ENCODE results near the gene GSTM4. TPM values are rescaled to one million over a fixed set of nuclear protein-coding genes. Genes with fewer than 3 reads are reported as not detected.
"Not testable (repeated sequence)": the region's sequence is repeated elsewhere in the genome, so short reads cannot be mapped to it uniquely, and the experiment has no call there.

GSTM4 gene
- total RNA-seq, 2 donors from 2014 or later: 16.2 to 20.1 TPM

DNA sequence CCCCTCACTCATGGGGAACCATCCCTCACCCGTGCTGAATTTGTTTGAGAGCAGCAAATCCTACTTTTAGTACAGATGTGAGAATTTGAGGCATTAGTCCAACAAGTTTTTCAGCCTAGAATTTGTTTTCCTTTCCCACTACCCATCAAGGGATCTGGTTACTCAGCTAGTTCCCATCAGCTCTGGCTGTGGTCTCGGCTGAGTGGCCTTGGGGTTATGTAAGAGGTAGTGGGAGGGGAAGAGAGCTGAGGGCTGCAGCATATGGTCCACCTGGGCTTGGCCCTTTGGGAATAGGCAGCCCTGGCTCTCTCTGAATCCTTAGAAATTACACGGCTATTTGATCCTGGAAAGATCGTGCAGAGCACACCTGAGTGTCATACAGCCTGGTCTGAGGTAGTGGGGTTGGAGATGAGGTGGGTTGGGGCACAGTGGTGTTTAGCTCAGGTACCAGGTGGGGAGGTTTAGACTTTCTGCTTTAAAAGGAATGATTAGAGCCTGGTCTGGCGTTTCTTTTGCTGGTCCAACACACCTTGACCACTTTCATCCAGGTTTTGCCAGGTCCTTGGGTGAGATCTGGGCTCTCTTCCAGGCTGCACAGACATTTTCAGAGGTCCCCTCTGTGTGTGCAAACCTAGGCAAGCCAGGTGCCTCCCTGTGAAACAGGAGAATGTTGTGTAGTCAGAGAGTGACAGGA, 4.2 kb downstream of the GSTM4 start:
- ATAC-seq (replicated peaks): no peak
- no peaks in the 10 kb centered on the region for H3K9me3 Mint-ChIP-seq
- H3K4me3 Mint-ChIP-seq: no peak overlapping the region
- H3K27ac Mint-ChIP-seq: no peak overlapping the region
- H3K4me1 Mint-ChIP-seq: no peaks in the 10 kb centered on the region
- no peaks in the 10 kb centered on the region for H3K27me3 Mint-ChIP-seq
- H3K36me3 Mint-ChIP-seq (ENCODE audit: low read depth): no peaks in the 10 kb centered on the region

DNA sequence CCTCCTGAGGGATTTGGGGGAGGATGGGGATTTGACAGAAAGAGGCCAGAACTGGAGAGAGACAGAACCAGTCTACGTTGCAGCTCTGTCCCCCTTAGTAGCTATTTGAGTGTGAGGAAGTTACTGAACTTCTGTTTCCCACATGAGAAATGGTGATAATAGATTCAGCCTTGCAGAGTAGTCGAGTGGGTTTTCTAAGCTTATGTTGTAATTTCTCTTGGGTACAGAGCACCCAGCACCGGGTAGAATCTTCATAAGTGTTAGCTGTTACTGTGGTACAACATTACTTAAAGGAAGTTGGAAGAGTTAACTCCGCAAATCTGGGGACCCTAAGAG, 4.8 kb downstream of the GSTM4 start:
- H3K36me3 Mint-ChIP-seq (ENCODE audit: low read depth); H3K4me3 Mint-ChIP-seq; H3K27me3 Mint-ChIP-seq; H3K27ac Mint-ChIP-seq; H3K4me1 Mint-ChIP-seq; H3K9me3 Mint-ChIP-seq; ATAC-seq (replicated peaks): not testable (repeated sequence)

DNA sequence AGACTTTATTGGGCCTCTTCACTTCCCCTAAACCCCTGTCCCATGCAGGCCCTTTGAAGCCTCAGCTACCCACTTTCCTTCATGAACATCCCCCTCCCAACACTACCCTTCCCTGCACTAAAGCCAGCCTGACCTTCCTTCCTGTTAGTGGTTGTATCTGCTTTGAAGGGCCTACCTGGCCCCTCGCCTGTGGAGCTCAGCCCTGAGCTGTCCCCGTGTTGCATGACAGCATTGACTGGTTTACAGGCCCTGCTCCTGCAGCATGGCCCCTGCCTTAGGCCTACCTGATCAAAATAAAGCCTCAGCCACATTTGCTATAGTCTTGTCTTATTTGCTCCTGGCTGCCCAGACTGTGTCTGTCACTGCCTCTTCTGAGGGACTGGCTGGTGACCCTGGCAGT, 5.5 kb downstream of the GSTM4 start:
- Mint-ChIP-seq H3K9me3 (no peaks in the 10 kb centered on the region), H3K4me3 (no peak overlapping the region), H3K36me3 (ENCODE audit: low read depth) (no peaks in the 10 kb centered on the region), H3K27ac (peak overlapping the region; percentile 21), H3K4me1 (no peaks in the 10 kb centered on the region), H3K27me3 (no peaks in the 10 kb centered on the region)
- ATAC-seq (replicated peaks): no peak

DNA sequence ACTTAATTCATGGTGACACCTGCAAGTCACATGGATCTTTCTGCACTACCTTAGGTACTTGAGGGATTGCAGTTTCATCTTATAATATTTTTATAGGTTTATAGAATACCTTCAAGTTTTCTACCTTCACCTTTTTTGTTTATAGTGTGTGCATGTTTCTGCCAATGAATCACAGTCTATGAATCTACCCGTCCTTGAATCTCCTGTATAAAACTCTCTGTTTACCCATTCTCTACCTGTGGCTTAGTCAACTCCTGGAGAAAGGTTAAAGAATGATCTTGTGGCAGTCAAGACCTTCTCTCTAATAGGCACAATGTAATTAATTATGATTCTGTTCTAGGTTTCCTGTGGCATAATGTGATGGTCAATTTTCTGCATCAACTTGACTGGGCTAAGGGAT, 8.8 kb downstream of the GSTM4 start:
- H3K4me3 Mint-ChIP-seq: no peak overlapping the region
- no peaks in the 10 kb centered on the region for H3K36me3 Mint-ChIP-seq (ENCODE audit: low read depth)
- H3K27ac Mint-ChIP-seq: no peak overlapping the region
- H3K9me3 Mint-ChIP-seq: no peaks in the 10 kb centered on the region
- no peaks in the 10 kb centered on the region for H3K27me3 Mint-ChIP-seq
- ATAC-seq (replicated peaks): no peak
- H3K4me1 Mint-ChIP-seq: peaks cover 6% of the 10 kb centered on the region

DNA sequence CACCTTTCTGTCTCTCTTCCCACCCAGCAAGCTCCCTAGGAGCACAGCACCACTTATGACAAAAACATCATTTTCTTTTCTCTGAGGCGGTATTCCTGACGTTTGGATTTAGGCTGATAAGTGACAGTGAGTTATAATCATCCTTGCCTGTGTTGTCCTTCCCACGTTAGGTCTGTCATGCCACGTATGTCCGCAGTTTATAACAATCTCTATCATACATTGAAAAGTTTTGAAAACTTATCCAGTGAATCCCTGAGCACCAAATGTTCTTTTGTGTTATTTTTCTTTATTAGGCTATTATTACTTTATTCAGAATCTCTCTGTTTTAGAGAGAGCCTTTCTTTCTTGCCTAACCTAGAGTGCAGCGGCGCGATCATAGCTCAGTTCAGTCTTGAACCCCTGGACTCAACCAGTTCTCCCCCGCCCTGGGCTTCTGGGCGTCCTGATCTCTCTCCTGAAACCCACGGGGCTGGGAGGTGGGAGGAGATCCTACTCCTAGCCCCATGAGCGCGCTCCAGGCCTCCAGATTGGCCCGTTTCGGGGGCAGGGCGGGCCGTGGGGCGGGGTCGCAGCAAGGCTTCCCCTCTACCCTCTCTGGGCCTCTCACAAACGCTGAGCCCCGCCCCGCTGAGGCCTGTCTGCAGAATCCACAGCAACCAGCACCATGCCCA, 11.7 kb downstream of the GSTM4 start, which contains the start of gene GSTM2:
GSTM2 (plus strand) TSS at position 606 of the 671 bp plus-strand sequence; CDS start at position 665, 59 bp downstream.
- Mint-ChIP-seq H3K27me3 (no peaks in the 10 kb centered on the region), H3K36me3 (ENCODE audit: low read depth) (no peaks in the 10 kb centered on the region)

DNA sequence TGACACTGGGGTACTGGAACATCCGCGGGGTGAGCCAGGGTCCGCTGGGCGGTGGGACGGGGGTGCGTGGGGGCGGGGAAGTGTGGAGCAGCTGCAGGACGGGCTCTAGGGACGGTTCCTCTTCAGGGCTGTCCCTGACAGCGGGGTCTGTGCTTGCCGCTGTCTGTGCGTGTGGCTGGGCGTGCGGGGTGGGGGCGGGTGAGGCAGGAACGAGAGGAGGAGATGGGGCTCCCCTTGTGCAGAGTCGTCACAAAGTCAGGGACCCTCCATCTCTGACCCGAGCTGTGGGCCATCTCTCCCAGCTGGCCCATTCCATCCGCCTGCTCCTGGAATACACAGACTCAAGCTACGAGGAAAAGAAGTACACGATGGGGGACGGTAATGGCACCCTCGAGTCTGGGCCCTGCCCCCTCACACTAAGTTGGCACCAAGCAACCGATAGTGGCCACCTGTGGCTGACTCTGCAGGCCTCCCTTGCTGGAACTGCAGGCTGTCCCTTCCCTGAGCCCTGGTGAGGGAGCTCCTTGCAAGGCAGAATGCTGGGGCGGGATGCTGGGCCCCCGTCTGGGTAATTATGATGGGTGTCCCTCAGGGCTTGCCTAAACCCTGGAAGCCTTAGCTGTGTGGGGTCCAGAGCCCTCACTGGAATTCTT, 12.3 kb downstream of the GSTM4 start:
- H3K27me3 Mint-ChIP-seq: no peaks in the 10 kb centered on the region
- no peaks in the 10 kb centered on the region for H3K36me3 Mint-ChIP-seq (ENCODE audit: low read depth)
- peak overlapping the region; percentile 65 for H3K4me3 Mint-ChIP-seq
- H3K4me1 Mint-ChIP-seq: peaks cover 7% of the 10 kb centered on the region
- no peaks in the 10 kb centered on the region for H3K9me3 Mint-ChIP-seq
- peak overlapping the region; percentile 26 for H3K27ac Mint-ChIP-seq
- ATAC-seq (replicated peaks): no peak

More for the DNA sequence above, 11.7 kb downstream of the GSTM4 start, which contains the start of gene GSTM2:
- Mint-ChIP-seq H3K9me3 (no peaks in the 10 kb centered on the region), H3K4me1 (peaks cover 7% of the 10 kb centered on the region), H3K27ac (peak within 1 kb of the TSS; percentile 26), H3K4me3 (peak within 1 kb of the TSS; percentile 65)
- peak; percentile 99 for ATAC-seq (replicated peaks)

DNA sequence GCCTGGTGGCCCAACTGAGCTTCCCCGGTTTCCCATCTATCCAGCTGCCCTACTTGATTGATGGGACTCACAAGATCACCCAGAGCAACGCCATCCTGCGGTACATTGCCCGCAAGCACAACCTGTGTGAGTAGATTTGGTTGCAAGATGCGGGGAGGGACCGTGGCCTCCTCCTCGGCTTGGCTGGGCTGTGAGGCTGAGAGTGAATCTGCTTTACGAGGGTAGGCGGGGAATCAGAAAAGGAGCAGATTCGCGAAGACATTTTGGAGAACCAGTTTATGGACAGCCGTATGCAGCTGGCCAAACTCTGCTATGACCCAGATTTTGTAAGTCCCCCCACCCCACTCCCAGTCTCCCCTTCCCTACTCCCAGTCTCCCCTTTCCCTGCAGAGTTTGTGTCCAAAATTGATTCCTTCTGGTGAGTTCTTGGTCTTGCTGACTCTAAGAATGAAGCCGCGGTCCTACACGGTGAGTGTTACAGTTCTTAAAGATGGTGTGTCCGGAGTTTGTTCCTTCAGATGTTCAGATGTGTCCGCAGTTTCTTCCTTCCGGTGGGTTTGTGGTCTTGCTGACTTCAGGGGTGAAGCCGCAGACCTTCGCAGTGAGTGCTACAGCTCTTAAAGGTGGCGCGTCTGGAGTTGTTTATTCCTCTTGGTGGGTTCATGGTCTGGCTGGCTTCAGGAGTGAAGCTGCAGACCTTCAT, 13.5 kb downstream of the GSTM4 start:
- H3K4me1 Mint-ChIP-seq: peaks cover 7% of the 10 kb centered on the region
- H3K4me3 Mint-ChIP-seq: peak overlapping the region; percentile 65
- H3K9me3 Mint-ChIP-seq: no peaks in the 10 kb centered on the region
- no peak overlapping the region for H3K27ac Mint-ChIP-seq
- no peaks in the 10 kb centered on the region for H3K27me3 Mint-ChIP-seq
- no peak for ATAC-seq (replicated peaks)
- H3K36me3 Mint-ChIP-seq (ENCODE audit: low read depth): no peaks in the 10 kb centered on the region

DNA sequence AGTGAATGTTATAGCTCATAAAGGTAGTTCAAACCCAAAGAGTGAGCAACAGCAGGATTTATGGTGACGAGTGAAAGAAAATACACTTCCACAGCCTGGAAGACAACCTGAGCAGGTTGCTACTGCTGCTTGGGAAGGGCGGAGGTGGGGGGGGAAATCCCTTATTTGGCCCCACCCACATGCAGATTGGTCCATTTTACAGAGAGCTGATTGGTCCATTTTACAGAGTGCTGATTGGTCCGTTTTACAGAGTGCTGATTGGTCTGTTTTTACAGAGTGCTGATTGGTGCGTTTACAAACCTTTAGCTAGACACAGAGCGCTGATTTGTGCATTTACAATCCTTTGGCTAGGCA, 14.0 kb downstream of the GSTM4 start:
- H3K4me3 Mint-ChIP-seq: peak overlapping the region; percentile 65
- ATAC-seq (replicated peaks); H3K9me3 Mint-ChIP-seq; H3K27ac Mint-ChIP-seq; H3K36me3 Mint-ChIP-seq (ENCODE audit: low read depth); H3K27me3 Mint-ChIP-seq; H3K4me1 Mint-ChIP-seq: not testable (repeated sequence)

DNA sequence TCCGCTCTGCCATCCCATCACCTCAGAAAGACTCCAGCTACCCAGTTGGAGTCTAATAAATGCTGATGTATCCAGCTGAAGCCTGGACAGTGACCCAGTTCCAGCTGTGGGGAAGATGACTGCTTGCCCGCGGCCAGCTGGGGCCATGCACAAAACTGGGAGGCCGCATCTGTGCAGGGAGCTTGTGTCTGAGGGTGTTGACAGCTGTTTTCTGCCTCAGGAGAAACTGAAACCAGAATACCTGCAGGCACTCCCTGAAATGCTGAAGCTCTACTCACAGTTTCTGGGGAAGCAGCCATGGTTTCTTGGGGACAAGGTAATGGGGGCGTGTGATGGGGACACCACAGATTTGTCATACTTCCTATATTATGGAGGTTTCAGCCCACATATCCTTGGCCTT, 15.2 kb downstream of the GSTM4 start:
- ATAC-seq (replicated peaks): no peak
- no peaks in the 10 kb centered on the region for H3K27me3 Mint-ChIP-seq
- H3K4me1 Mint-ChIP-seq: peaks cover 7% of the 10 kb centered on the region
- H3K4me3 Mint-ChIP-seq: peak overlapping the region; percentile 6
- H3K36me3 Mint-ChIP-seq (ENCODE audit: low read depth): no peaks in the 10 kb centered on the region
- no peaks in the 10 kb centered on the region for H3K9me3 Mint-ChIP-seq
- no peak overlapping the region for H3K27ac Mint-ChIP-seq

DNA sequence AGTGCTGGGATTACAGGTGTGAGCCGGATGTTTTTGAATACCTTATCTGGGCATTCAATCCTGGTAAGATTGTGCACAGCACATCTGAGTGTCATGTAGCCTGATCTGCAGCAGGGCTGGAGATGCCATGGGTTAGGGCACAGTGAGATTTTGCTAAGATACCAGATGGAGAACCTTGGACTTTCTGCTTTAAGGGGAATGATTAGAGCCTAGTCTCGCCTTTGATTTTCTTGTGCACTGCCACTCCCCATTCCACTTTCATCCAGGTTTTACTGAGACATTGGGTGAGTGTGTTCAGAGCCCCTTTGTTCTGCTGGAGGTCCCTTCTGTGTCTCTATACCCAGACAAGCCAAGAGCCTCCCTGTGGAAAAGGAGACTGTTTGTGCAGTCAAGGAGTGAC, 18.0 kb downstream of the GSTM4 start:
- H3K27me3 Mint-ChIP-seq; H3K4me1 Mint-ChIP-seq; H3K36me3 Mint-ChIP-seq (ENCODE audit: low read depth); H3K9me3 Mint-ChIP-seq; H3K4me3 Mint-ChIP-seq; ATAC-seq (replicated peaks); H3K27ac Mint-ChIP-seq: not testable (repeated sequence)

DNA sequence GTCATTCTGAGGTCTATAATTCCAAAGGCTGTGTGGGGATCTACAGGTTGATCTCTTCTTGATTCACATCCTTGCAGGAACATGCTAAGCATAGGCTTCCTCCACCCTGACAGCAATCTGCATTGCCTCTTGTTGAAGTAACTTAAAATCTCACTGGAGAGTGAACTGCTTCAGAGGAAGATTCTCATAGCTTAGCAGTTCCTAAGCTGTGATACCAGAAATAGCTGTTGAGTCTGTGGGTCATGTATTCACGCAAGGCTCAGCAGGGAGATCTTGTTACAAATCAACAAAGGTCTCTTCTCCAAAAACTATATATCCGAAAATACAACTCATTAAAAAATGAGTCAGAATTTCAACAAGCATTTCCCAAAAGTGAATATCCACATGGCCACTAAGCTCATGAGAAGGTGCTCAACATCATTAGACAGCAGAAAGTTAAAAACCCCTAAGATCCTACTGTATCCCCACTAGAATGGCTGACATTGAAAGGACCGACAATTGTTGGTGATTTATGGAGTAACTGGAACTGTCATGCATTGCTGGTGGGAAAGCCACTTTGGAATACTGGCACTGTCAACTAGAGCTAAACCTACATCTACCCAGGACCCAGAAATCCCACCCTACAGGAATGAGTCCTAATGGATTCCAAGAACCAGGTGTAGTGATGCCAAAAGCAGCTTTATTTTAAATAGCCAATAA, 20.9 kb downstream of the GSTM4 start:
- not testable (repeated sequence) for H3K4me3 Mint-ChIP-seq

DNA sequence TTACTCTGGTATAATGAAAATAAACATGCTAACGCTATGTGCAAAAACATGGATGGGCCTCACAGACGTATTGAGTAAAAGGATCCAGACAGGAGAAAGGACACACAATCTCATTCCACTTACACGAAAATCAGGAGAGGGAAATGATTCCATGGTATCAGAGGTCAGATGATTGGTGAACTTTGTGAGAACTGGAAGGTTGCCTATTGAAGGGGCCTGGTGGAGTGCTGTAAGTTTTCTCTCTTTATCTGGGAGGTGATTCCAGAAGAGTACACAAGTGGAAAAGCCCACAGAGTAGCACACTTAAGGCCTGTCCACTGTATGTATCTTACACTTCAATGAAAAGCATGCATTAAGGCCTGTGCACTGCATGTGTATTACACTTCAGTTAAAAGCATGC, 21.6 kb downstream of the GSTM4 start:
- H3K4me3 Mint-ChIP-seq: no peak overlapping the region
- no peaks in the 10 kb centered on the region for H3K4me1 Mint-ChIP-seq
- no peak overlapping the region for H3K27ac Mint-ChIP-seq
- H3K9me3 Mint-ChIP-seq: no peaks in the 10 kb centered on the region
- ATAC-seq (replicated peaks): no peak
- H3K36me3 Mint-ChIP-seq (ENCODE audit: low read depth): no peaks in the 10 kb centered on the region
- no peaks in the 10 kb centered on the region for H3K27me3 Mint-ChIP-seq

More for the DNA sequence above, 20.9 kb downstream of the GSTM4 start:
- not testable (repeated sequence) for H3K27ac Mint-ChIP-seq; H3K4me1 Mint-ChIP-seq; H3K36me3 Mint-ChIP-seq (ENCODE audit: low read depth); H3K27me3 Mint-ChIP-seq; ATAC-seq (replicated peaks); H3K9me3 Mint-ChIP-seq

DNA sequence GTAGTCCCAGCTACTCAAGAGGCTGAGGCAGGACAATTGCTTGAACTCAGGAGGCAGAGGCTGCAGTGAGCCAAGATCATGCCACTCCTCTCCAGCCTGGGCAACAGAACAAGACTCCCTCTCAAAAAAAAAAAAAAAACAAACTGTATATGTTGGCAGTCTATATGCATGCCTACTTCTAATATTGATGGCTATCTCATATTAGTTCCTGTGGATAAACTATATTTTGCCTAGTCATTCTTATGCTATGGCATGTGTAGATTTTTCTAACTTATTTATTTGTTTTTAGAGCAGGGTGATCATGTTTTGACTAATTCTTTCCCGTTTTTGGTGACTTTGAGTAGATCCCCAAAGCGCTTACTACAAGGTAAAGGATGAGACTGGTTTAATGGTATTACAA, 22.7 kb downstream of the GSTM4 start:
- not testable (repeated sequence) for H3K36me3 Mint-ChIP-seq (ENCODE audit: low read depth); H3K4me1 Mint-ChIP-seq; H3K9me3 Mint-ChIP-seq; H3K4me3 Mint-ChIP-seq; ATAC-seq (replicated peaks); H3K27me3 Mint-ChIP-seq; H3K27ac Mint-ChIP-seq

DNA sequence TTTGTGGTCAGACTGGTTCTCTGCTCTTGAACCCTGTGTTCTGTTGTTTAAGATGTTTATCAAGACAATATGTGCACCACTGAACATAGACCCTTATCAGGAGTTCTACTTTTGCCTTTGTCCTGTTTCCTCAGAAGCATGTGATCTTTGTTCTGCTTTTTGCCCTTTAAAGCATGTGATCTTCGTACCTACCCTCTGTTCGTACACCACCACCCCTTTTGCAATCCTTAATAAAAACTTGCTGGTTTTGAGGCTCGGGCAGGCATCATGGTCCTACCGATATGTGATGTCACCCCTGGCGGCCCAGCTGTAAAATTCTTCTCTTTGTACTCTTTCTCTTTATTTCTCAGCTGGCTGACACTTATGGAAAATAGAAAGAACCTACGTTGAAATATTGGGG, 28.9 kb downstream of the GSTM4 start:
- H3K36me3 Mint-ChIP-seq (ENCODE audit: low read depth); H3K4me3 Mint-ChIP-seq; H3K4me1 Mint-ChIP-seq; ATAC-seq (replicated peaks); H3K27ac Mint-ChIP-seq; H3K9me3 Mint-ChIP-seq; H3K27me3 Mint-ChIP-seq: not testable (repeated sequence)

All from activated T-helper 17 cell treated with anti-CD3 and anti-CD28 coated beads, Interleukin-2, amount 50 U/mL, for 72 hours (primary cell).